ENCODE data around the gene RCBTB1.

The RCBTB1 gene

DNA sequence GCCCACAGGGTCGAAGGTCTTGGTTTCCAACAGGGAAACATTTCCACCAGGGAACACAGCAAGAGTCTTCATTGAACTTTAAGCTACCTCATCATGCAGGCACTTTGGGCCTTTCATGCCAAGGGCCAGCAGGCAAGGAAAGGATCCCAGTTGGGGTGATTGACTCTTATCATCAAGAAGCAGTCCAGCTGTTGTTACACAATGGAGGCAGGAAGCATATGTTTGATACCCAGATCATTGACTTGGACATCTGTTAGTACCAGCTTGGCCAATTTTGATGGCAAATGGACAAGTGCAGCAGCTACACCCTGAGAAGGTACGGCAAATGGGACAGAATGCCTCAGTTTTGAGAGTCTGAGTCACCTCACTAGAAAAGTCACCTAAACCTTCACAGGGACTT, 10.9 kb upstream of the RCBTB1 start:
- TF ChIP-seq, protein P1, sequence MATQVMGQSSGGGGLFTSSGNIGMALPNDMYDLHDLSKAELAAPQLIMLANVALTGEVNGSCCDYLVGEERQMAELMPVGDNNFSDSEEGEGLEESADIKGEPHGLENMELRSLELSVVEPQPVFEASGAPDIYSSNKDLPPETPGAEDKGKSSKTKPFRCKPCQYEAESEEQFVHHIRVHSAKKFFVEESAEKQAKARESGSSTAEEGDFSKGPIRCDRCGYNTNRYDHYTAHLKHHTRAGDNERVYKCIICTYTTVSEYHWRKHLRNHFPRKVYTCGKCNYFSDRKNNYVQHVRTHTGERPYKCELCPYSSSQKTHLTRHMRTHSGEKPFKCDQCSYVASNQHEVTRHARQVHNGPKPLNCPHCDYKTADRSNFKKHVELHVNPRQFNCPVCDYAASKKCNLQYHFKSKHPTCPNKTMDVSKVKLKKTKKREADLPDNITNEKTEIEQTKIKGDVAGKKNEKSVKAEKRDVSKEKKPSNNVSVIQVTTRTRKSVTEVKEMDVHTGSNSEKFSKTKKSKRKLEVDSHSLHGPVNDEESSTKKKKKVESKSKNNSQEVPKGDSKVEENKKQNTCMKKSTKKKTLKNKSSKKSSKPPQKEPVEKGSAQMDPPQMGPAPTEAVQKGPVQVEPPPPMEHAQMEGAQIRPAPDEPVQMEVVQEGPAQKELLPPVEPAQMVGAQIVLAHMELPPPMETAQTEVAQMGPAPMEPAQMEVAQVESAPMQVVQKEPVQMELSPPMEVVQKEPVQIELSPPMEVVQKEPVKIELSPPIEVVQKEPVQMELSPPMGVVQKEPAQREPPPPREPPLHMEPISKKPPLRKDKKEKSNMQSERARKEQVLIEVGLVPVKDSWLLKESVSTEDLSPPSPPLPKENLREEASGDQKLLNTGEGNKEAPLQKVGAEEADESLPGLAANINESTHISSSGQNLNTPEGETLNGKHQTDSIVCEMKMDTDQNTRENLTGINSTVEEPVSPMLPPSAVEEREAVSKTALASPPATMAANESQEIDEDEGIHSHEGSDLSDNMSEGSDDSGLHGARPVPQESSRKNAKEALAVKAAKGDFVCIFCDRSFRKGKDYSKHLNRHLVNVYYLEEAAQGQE (IDR thresholded peaks at IDR 0.05; ENCODE audit: insufficient read depth in 1 of 2, low read depth in 2 of 2, low read length in 2 of 2) = no peak

DNA sequence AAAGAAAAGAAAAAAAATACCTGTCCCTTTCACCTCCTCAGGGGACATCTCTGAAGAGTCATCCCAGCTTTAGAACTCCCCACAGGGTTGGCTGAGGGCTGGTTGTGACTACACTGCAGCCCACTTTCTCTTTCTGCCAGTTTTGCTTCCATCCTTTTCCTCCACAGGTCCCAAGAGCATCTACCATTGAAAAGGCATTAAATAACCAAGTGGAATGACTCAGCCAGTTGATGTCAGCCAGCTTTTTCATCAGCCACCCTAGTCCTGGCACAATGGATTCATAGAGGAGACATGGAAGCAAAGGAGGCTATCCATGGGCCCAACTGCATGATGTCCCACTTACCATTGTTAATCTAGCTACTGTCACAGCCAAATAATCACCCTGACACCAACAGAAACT, 9.2 kb upstream of the RCBTB1 start:
- TF ChIP-seq, protein P1 (IDR thresholded peaks at IDR 0.05; ENCODE audit: insufficient read depth in 1 of 2, low read depth in 2 of 2, low read length in 2 of 2) = no peak
- TF ChIP-seq SIN3A (IDR thresholded peaks at IDR 0.05; ENCODE audit: borderline replicate concordance, insufficient read depth, low read length) = no peak
- no peak for TF ChIP-seq POLR2AphosphoS5 (IDR thresholded peaks at IDR 0.05; ENCODE audit: low read depth, low read length)
- TF ChIP-seq FOXP2 (optimal IDR thresholded peaks at IDR 0.05; ENCODE audit: borderline replicate concordance, extremely low read depth, extremely low read length, insufficient read depth) = no peak
- TF ChIP-seq TAF1 (IDR thresholded peaks at IDR 0.05; ENCODE audit: borderline replicate concordance, insufficient read depth, low read length) = no peak

DNA sequence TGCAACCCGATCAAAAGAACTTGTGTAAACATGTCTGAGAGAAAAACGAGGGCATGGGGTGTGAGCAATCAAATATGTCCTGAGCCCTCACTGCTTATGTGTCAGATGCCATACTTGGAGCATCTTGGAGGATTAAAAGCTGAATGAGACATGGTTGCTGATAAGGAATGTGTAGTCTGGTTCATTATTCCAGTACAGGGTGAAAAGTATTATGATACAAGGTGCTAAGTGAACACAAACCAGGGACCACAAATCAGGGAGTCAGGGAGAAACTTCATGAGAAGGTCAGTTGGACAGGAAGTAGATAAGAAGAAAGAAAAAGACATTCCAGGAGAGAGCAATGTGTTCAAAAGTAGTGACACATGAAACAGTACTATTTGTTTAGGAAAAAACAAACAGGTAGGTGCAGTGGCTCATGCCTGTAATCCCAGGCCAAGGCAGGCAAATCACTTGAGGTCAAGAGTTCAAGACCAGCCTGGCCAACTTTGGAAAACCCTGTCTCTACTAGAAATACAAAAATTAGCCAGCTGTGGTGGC, 2.0 kb upstream of the RCBTB1 start:
- TF ChIP-seq, protein P1 (IDR thresholded peaks at IDR 0.05; ENCODE audit: insufficient read depth in 1 of 2, low read depth in 2 of 2, low read length in 2 of 2) = no peak
- TF ChIP-seq TAF1 (IDR thresholded peaks at IDR 0.05; ENCODE audit: borderline replicate concordance, insufficient read depth, low read length) = no peak
- TF ChIP-seq FOXP2 (optimal IDR thresholded peaks at IDR 0.05; ENCODE audit: borderline replicate concordance, extremely low read depth, extremely low read length, insufficient read depth) = no peak
- no peak for TF ChIP-seq SIN3A (IDR thresholded peaks at IDR 0.05; ENCODE audit: borderline replicate concordance, insufficient read depth, low read length)
- no peak for TF ChIP-seq POLR2AphosphoS5 (IDR thresholded peaks at IDR 0.05; ENCODE audit: low read depth, low read length)

DNA sequence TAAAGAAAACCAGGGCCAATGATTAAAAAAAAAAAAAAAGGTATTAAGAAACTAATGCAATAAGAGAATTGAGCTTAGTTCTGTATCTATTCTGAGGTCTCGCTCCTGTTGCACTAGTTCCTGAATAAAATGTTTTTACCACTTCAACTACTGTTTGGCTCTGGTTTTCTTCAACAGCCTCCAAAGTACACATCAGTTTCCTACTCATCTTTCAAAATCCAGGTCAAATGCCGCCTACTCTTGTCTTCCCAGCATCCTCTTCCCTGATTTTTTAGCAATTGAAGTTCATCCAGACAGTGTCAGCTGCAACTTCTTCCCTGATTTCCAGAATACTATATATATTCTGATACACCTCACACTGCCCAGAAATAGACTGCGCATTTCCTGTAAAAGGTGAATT, 1.4 kb upstream of the RCBTB1 start:
- TF ChIP-seq TAF1 (IDR thresholded peaks at IDR 0.05; ENCODE audit: borderline replicate concordance, insufficient read depth, low read length) (no peak), FOXP2 (optimal IDR thresholded peaks at IDR 0.05; ENCODE audit: borderline replicate concordance, extremely low read depth, extremely low read length, insufficient read depth) (no peak), SIN3A (IDR thresholded peaks at IDR 0.05; ENCODE audit: borderline replicate concordance, insufficient read depth, low read length) (no peak), POLR2AphosphoS5 (IDR thresholded peaks at IDR 0.05; ENCODE audit: low read depth, low read length) (no peak)
- TF ChIP-seq, protein P1 (IDR thresholded peaks at IDR 0.05; ENCODE audit: insufficient read depth in 1 of 2, low read depth in 2 of 2, low read length in 2 of 2) = no peak

DNA sequence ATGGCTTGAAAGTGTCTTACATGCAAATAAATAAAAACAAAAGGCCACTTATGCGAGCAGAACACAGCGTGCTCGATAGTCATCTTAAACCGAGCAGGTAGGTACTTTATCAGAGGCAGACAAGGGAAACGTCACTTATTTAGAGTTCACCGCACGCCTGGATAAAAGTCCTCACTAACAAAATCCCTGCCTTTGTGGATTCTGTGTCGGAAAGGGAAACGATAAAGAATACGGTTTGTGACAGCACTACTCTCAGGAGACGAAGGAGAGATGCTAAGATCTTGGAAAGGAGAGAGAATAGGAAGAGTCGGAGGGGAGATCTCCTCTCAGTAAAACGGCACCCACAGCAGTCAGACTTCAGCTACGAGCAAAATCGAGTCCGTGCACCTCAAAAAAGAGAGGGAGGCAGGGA, 581 bp downstream of the RCBTB1 start:
- TF ChIP-seq POLR2AphosphoS5 (IDR thresholded peaks at IDR 0.05; ENCODE audit: low read depth, low read length) (no peak), SIN3A (IDR thresholded peaks at IDR 0.05; ENCODE audit: borderline replicate concordance, insufficient read depth, low read length) (no peak), FOXP2 (optimal IDR thresholded peaks at IDR 0.05; ENCODE audit: borderline replicate concordance, extremely low read depth, extremely low read length, insufficient read depth) (no peak), TAF1 (IDR thresholded peaks at IDR 0.05; ENCODE audit: borderline replicate concordance, insufficient read depth, low read length) (no peak)
- TF ChIP-seq, protein P1 (IDR thresholded peaks at IDR 0.05; ENCODE audit: insufficient read depth in 1 of 2, low read depth in 2 of 2, low read length in 2 of 2) = no peak
